Caco-2 (cell line): ENCODE results near the gene HDAC4. TPM values are rescaled to one million over a fixed set of nuclear protein-coding genes. Genes with fewer than 3 reads are reported as not detected.

Experiments used
- BruUV-seq: library from RNA; stranded (reverse); fragments of 400-500 nt; replicated peaks from 2 replicates; lab custom pipeline; 2021; lab: Mats Ljungman, UMichigan
- CTCF ChIA-PET: fragments of 300-600 bp; sonication (Branson Sonifier 250); formaldehyde crosslinking; loops from one replicate; lab custom pipeline; 2022; ENCODE audit warnings: antibody characterized with exemption; lab: Charles Lee
- POLR2A ChIA-PET: fragments of 300-600 bp; sonication (Branson Sonifier 250); formaldehyde crosslinking; loops from one replicate; lab custom pipeline; 2022; ENCODE audit warnings: antibody characterized with exemption; lab: Charles Lee
- DNase-seq, 2 experiments: peaks; one replicate each; pipeline versions ENCODE4 v3.0.0 to v3.0.0-alpha.2; 2020 to 2022
- H3K27me3 ChIP-seq: replicated peaks from 2 replicates; pipeline ENCODE4 v1.6.0; 2011; ENCODE audit warnings: low read length; ENCODE audit not compliant: control insufficient read depth, insufficient read depth
- H3K36me3 ChIP-seq: 2 replicates; pipeline ENCODE4 v1.5.1; 2011; ENCODE audit warnings: low read length; ENCODE audit not compliant: control insufficient read depth, insufficient read depth
- H3K4me1 ChIP-seq: fragments of 250-450 bp; sonication (Bioruptor Pico); 2 replicates; pipeline ENCODE4 v1.5.1; 2020; ENCODE audit warnings: mild to moderate bottlenecking
- H3K4me3 ChIP-seq: 2 replicates; pipeline ENCODE4 v1.5.1; 2011; ENCODE audit warnings: low read depth, mild to moderate bottlenecking, control low read depth, low read length
- H3K9me3 ChIP-seq: fragments of 250-450 bp; sonication (Bioruptor Pico); 2 replicates; pipeline ENCODE4 v1.5.1; 2020; ENCODE audit warnings: mild to moderate bottlenecking, moderate library complexity
- H3K27ac Mint-ChIP-seq: one replicate; pipeline ENCODE4 v1.8.0; 2022; ENCODE audit warnings: mixed read lengths; ENCODE audit not compliant: unreplicated experiment
- H3K27me3 Mint-ChIP-seq: one replicate; pipeline ENCODE4 v1.8.0; 2022; ENCODE audit warnings: mixed read lengths; ENCODE audit not compliant: insufficient read depth, unreplicated experiment
- H3K36me3 Mint-ChIP-seq: one replicate; pipeline ENCODE4 v1.8.0; 2022; ENCODE audit warnings: mild to moderate bottlenecking, mixed read lengths; ENCODE audit not compliant: insufficient read depth, unreplicated experiment
- H3K4me1 Mint-ChIP-seq: one replicate; pipeline ENCODE4 v1.8.0; 2022; ENCODE audit warnings: low read depth, mixed read lengths; ENCODE audit not compliant: unreplicated experiment
- H3K4me3 Mint-ChIP-seq: one replicate; pipeline ENCODE4 v1.8.0; 2022; ENCODE audit warnings: mild to moderate bottlenecking, moderate library complexity, mixed read lengths; ENCODE audit not compliant: unreplicated experiment
- H3K9me3 Mint-ChIP-seq: one replicate; pipeline ENCODE4 v1.8.0; 2022; ENCODE audit warnings: mixed read lengths; ENCODE audit not compliant: unreplicated experiment
- intact Hi-C: fragments of 100-400 bp; cut with micrococcal nuclease; formaldehyde crosslinking; loops from one replicate; pipeline ENCODE4 v1.10.0; 2022; ENCODE audit not compliant: unreplicated experiment
- total RNA-seq: library from RNA; stranded (reverse); gene quantifications from 2 replicates; pipeline ENCODE4 v1.2.3, GENCODE V29; 2022
- TF ChIP-seq, protein P1 (sequence below), 2 experiments: fragments of 200-600 bp in 1 of 2; IDR thresholded peaks; 1 replicate in 1 of 2; 2 replicates in 1 of 2; pipeline versions ENCODE4 v1.5.1 to v1.8.0; 2011 to 2022; ENCODE audit warnings: antibody characterized with exemption in 1 of 2, control low read depth in 1 of 2, inconsistent platforms in 1 of 2, low read depth in 1 of 2, low read length in 1 of 2, mild to moderate bottlenecking in 1 of 2, moderate library complexity in 1 of 2; ENCODE audit not compliant: insufficient read depth in 1 of 2, severe bottlenecking in 1 of 2, unreplicated experiment in 1 of 2

HDAC4 gene
- total RNA-seq, 1 experiment from 2014 or later = 15.5 TPM

DNA sequence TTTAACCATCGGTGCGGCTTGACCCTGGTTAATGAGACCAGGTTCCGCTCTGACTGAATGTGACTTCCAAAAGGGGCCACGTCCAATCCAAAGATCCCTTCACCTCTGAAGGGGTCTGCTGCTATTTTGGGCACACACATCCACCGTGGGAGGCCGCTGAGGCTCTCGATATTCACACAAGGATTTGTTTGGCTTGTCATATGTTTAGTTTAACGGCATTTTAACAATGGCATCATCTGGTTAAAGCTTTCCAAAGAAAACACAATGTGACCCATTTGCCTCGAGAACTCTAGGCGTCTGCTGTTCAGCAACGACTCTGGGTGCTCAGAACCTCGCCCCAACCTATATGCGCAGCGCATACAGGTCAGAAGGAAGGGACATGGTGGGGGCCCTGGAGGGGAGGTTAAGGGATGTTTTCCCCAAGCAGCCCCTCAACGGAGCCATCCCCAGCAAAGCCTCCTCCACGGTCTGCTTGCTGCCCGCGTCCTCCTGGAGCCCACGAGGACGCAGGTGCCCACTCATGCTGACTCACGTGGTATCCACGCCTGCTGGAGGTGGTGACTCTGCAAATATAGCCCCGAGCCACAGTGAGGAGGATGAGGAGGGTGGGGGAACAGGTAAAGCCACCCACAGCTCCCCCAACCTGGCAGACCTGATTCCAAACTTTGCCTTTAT is 260.3 kb downstream of the HDAC4 start:
- no peaks in the 10 kb centered on the region for H3K27me3 Mint-ChIP-seq
- Histone ChIP-seq H3K9me3 (no peaks in the 10 kb centered on the region), H3K36me3 (no peaks in the 10 kb centered on the region; the same call in 1 of the 2 replicates), H3K27me3 (no peaks in the 10 kb centered on the region), H3K4me1 (no peaks in the 10 kb centered on the region), H3K4me3 (no peak overlapping the region)
- H3K36me3 Mint-ChIP-seq = peaks cover 7% of the 10 kb centered on the region
- H3K4me3 Mint-ChIP-seq = no peak overlapping the region
- no TSS peak for BruUV-seq
- intact Hi-C loops = no loop called here
- CTCF ChIA-PET = no interaction called here
- no peaks in the 10 kb centered on the region for H3K9me3 Mint-ChIP-seq
- DNase-seq = no peak
- H3K4me1 Mint-ChIP-seq = no peaks in the 10 kb centered on the region
- TF ChIP-seq, protein P1, sequence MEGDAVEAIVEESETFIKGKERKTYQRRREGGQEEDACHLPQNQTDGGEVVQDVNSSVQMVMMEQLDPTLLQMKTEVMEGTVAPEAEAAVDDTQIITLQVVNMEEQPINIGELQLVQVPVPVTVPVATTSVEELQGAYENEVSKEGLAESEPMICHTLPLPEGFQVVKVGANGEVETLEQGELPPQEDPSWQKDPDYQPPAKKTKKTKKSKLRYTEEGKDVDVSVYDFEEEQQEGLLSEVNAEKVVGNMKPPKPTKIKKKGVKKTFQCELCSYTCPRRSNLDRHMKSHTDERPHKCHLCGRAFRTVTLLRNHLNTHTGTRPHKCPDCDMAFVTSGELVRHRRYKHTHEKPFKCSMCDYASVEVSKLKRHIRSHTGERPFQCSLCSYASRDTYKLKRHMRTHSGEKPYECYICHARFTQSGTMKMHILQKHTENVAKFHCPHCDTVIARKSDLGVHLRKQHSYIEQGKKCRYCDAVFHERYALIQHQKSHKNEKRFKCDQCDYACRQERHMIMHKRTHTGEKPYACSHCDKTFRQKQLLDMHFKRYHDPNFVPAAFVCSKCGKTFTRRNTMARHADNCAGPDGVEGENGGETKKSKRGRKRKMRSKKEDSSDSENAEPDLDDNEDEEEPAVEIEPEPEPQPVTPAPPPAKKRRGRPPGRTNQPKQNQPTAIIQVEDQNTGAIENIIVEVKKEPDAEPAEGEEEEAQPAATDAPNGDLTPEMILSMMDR (IDR thresholded peaks at IDR 0.05; ENCODE audit: insufficient read depth in 1 of 2, low read depth in 1 of 2, low read length in 1 of 2, severe bottlenecking in 1 of 2, unreplicated experiment in 1 of 2) = no peak
- H3K27ac Mint-ChIP-seq = no peak overlapping the region
- POLR2A ChIA-PET = no interaction called here

DNA sequence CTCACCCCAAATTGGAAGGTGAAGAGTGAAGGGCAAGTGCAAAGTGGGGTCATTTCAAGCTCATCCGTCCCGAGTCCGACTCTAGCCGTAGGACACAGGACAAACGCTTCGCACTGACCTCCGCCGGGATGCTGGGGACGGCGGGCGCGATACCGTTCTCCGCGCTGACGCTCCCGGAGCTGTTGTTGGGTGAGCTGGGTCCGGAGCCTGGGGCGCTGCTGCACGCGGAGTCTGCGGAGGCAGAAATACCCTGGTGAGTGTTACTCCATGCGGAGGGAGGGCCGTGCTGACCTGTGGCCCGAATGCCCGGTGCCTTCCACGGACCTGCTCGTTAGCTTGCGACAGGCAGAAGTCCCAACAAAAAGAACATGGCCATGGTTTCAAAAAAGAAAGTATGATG is 261.3 kb downstream of the HDAC4 start:
- Mint-ChIP-seq H3K4me1 (no peaks in the 10 kb centered on the region), H3K9me3 (no peaks in the 10 kb centered on the region), H3K27ac (no peak overlapping the region), H3K27me3 (no peaks in the 10 kb centered on the region), H3K4me3 (no peak overlapping the region), H3K36me3 (peaks cover 7% of the 10 kb centered on the region)
- no TSS peak for BruUV-seq
- Histone ChIP-seq H3K36me3 (no peaks in the 10 kb centered on the region; the same call in 1 of the 2 replicates), H3K4me1 (no peaks in the 10 kb centered on the region), H3K4me3 (no peak overlapping the region), H3K9me3 (no peaks in the 10 kb centered on the region), H3K27me3 (no peaks in the 10 kb centered on the region)
- CTCF ChIA-PET = no interaction called here
- TF ChIP-seq, protein P1 (IDR thresholded peaks at IDR 0.05; ENCODE audit: insufficient read depth in 1 of 2, low read depth in 1 of 2, low read length in 1 of 2, severe bottlenecking in 1 of 2, unreplicated experiment in 1 of 2) = no peak
- POLR2A ChIA-PET = no interaction called here
- intact Hi-C loops = no loop called here
- no peak for DNase-seq

GRCh38 chr2:239139101-239139500 is 261.7 kb downstream of the HDAC4 start:
- DNase-seq = no peak
- no peaks in the 10 kb centered on the region; the same call in 1 of the 2 replicates for H3K36me3 ChIP-seq
- no peak overlapping the region for H3K4me3 Mint-ChIP-seq
- ChIA-PET POLR2A (no interaction called here), CTCF (no interaction called here)
- no peaks in the 10 kb centered on the region for H3K27me3 Mint-ChIP-seq
- H3K9me3 Mint-ChIP-seq = no peaks in the 10 kb centered on the region
- H3K27me3 ChIP-seq = no peaks in the 10 kb centered on the region
- BruUV-seq = no TSS peak
- no peaks in the 10 kb centered on the region for H3K4me1 ChIP-seq
- intact Hi-C loops = no loop called here
- no peaks in the 10 kb centered on the region for H3K9me3 ChIP-seq
- TF ChIP-seq, protein P1 (IDR thresholded peaks at IDR 0.05; ENCODE audit: insufficient read depth in 1 of 2, low read depth in 1 of 2, low read length in 1 of 2, severe bottlenecking in 1 of 2, unreplicated experiment in 1 of 2) = no peak
- no peak overlapping the region for H3K4me3 ChIP-seq
- H3K27ac Mint-ChIP-seq = no peak overlapping the region
- no peaks in the 10 kb centered on the region for H3K4me1 Mint-ChIP-seq
- peaks cover 7% of the 10 kb centered on the region for H3K36me3 Mint-ChIP-seq
